ENCODE data around the gene NTN3.
"Not testable (repeated sequence)": the region's sequence is repeated elsewhere in the genome, so short reads cannot be mapped to it uniquely, and the experiment has no call there.

The NTN3 gene

DNA sequence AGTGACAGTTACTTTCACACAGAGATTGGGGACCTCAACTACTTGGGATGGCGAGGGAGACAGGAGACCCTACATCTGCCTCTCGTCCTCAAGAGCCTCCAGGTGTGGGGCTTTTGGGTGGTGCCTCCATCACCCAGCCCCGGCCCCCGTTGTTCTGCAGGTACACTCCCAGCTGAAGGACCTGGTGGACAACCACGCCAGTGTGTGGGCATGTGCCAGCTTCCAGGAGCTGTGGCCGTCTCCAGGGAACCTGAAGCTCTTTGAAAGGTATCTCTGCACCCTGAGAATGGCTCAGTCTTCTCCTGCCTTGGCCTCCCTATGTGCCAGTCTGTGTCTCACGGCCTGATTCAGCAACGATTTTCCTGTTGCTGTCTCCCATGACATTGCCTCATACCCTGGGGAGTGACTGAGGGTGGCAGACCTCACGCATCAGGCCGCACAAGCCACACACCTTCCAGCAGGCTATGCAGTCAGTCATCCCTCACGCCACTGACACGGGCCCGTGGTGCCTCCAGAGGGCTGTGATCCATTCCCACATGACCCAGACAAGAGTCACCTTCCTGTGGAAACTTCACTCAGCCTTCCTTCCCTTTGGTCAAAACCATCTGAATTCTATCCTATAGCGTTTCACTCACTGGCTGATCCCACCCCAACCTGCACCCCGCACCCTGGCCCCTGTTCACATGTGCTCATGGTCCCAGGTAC lies 38.1 kb upstream of the NTN3 start:
- H3K36me3 ChIP-seq (ENCODE audit: insufficient read depth, low read length) = peaks cover 21% of the 10 kb centered on the region
- no peak overlapping the region; the same call in 1 of the 2 replicates for H3K9ac ChIP-seq (ENCODE audit: low read depth, low read length)
- peaks cover 5% of the 10 kb centered on the region; the same call in 1 of the 2 replicates for H3K4me1 ChIP-seq (ENCODE audit: insufficient read depth, low read length)
- no peaks in the 10 kb centered on the region for H3K9me3 ChIP-seq (ENCODE audit: control insufficient read depth, insufficient read depth, low read length)

DNA sequence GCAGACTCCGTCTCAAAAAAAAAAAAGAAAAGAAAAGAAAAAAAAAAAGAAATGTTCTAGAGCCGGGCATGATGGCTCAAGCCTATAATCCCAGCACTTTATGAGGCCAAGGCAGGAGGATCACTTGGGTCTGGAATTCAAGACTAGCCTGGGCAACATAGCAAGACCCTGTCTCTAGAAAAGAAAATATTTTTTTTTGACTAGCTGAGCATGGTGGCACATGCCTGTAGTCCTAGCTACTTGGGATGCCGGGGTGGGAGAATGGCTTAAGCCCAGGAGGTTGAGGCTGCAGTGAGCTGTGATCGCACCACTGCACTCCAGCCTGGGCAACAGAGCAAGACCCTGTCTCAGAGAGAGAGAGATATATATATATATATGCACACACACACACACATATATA lies 35.9 kb upstream of the NTN3 start:
- not testable (repeated sequence) for H3K9me3 ChIP-seq (ENCODE audit: control insufficient read depth, insufficient read depth, low read length); H3K4me1 ChIP-seq (ENCODE audit: insufficient read depth, low read length); H3K9ac ChIP-seq (ENCODE audit: low read depth, low read length)
- H3K36me3 ChIP-seq (ENCODE audit: insufficient read depth, low read length) = peaks cover 36% of the 10 kb centered on the region

DNA sequence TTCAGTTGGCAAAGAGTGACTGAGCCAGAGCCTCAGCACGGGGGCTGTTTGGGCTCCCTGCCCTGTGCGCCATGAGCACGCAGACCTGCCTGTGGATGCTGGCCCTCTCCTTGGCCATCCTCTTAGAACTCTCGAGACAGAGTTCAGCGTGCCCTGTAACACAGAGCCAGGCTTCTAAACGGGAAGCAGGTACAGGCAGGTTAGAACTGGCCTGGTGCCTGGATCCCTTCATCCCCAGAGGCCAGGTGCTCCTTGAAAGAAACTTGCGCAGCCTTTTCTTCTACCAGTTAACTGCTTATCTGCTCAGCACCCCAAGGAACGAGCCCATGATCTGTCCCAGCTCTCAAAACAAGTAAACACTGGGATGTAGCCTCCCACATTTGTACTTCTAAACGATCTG lies 35.0 kb upstream of the NTN3 start:
- Histone ChIP-seq H3K36me3 (ENCODE audit: insufficient read depth, low read length) (peaks cover 38% of the 10 kb centered on the region), H3K4me1 (ENCODE audit: insufficient read depth, low read length) (no peaks in the 10 kb centered on the region), H3K9ac (ENCODE audit: low read depth, low read length) (no peak overlapping the region), H3K9me3 (ENCODE audit: control insufficient read depth, insufficient read depth, low read length) (no peaks in the 10 kb centered on the region)

DNA sequence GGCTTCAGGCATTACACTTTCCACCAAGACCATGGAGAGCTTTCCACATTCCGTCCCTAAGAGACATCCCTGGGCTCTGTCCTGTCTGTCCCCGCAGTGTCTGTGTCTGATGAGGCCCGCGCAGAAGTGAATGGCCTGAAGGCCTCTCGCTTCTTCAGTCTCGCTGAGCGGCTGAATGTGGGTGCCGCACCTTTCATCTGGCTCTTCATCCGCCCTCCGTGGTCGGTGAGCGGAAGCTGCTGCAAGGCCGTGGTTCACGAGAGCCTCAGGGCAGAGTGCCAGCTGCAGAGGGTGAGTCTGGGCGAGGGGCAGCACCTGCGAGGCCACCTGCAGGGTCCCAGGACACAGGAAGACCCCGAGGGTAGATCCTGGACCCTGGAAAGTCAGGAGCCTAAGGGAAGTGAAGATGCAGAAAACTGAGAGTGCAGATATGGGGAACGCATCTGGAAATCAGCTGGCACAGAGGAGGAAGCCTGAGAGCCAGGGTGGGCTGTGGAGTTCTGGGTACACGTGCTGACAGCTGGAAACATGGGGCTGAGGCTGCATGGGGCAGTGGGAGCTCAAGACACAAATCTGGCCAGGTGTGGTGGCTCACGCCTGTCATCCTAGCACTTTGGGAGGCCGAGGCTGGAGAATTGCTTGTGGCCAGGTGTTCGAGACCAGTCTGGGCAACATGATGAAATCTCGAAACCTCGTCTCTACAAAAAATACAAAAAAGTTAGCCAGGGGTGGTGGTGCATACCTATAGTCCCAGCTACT lies 33.9 kb upstream of the NTN3 start:
- Histone ChIP-seq H3K36me3 (ENCODE audit: insufficient read depth, low read length) (peaks cover 38% of the 10 kb centered on the region), H3K4me1 (ENCODE audit: insufficient read depth, low read length) (no peaks in the 10 kb centered on the region), H3K9me3 (ENCODE audit: control insufficient read depth, insufficient read depth, low read length) (no peaks in the 10 kb centered on the region), H3K9ac (ENCODE audit: low read depth, low read length) (no peak overlapping the region)

DNA sequence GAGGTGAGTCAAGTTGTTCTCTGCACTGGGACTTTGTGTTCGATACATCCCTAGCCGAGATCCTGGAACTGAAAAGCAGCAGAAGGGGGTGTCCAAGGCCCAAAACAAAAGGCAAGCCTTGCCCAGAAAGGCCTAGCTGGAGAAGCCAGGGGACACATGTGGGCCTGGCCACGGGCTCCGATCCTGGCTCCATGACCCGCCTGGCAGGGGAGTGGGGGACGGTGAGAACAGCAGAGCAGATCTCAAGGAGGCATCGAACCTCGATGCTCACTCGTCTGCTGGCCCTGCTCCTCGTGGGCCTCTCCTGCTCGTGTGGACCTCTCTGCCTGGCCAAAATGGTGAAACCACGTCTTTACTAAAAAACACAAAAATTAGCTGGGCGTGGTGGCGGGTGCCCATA lies 33.0 kb upstream of the NTN3 start:
- Histone ChIP-seq H3K9me3 (ENCODE audit: control insufficient read depth, insufficient read depth, low read length) (no peaks in the 10 kb centered on the region), H3K4me1 (ENCODE audit: insufficient read depth, low read length) (no peaks in the 10 kb centered on the region), H3K36me3 (ENCODE audit: insufficient read depth, low read length) (peaks cover 32% of the 10 kb centered on the region)

DNA sequence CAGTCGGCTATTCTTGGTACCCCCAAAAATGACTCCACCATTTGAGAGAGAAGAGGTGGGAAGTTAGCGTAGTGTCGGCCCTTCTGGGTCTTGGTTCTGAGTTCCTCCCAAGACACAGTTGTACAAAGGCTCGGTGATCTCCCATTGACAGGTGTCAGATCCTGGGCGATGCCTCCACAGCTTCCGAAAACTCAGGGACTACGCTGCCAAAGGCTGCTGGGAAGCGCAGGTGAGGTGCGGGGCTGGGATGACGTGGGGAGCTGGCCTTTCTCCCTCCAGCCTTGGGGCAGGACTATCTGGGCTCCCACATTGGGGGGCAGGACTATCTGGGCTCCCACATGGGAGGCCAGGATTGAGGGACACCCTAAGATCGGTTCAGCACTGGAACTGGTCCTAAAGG lies 31.5 kb upstream of the NTN3 start:
- H3K9ac ChIP-seq (ENCODE audit: low read depth, low read length) = no peak overlapping the region

More for the DNA sequence above, 33.0 kb upstream of the NTN3 start:
- H3K9ac ChIP-seq (ENCODE audit: low read depth, low read length) = no peak overlapping the region

DNA sequence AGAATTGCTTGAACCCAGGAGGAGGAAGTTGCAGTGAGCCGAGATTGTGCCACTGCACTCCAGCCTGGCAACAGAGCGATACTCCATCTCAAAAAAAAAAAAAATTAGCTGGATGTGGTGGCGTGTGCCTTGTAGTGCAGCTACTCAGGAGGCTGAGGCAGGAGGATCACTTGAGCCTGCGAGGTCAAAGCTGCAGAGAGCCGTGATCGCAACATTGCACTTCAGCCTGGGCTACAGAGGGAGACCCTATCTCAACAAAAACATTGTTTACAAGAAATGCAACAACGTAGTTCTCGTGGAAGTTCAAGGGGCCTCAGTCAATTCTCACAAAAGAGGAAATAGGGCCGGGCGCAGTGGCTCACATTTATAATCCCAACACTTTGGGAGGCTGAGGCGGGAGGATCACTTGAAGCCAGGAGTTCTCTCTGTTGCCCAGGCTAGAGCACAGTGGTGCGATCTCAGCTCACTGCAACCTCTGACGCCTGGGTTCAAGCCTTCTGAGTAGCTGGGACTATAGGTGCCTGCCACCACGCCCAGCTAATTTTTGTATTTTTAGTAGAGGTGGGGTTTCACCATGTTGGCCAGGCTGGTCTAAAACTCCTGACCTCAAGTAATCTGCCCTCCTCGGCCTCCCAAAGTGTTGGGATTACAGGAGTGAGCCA lies 29.8 kb upstream of the NTN3 start:
- H3K4me1 ChIP-seq (ENCODE audit: insufficient read depth, low read length); H3K9ac ChIP-seq (ENCODE audit: low read depth, low read length); H3K9me3 ChIP-seq (ENCODE audit: control insufficient read depth, insufficient read depth, low read length): not testable (repeated sequence)
- peaks cover 26% of the 10 kb centered on the region for H3K36me3 ChIP-seq (ENCODE audit: insufficient read depth, low read length)

More for the DNA sequence above, 31.5 kb upstream of the NTN3 start:
- H3K9me3 ChIP-seq (ENCODE audit: control insufficient read depth, insufficient read depth, low read length) = no peaks in the 10 kb centered on the region
- no peaks in the 10 kb centered on the region for H3K4me1 ChIP-seq (ENCODE audit: insufficient read depth, low read length)
- H3K36me3 ChIP-seq (ENCODE audit: insufficient read depth, low read length) = peaks cover 32% of the 10 kb centered on the region

DNA sequence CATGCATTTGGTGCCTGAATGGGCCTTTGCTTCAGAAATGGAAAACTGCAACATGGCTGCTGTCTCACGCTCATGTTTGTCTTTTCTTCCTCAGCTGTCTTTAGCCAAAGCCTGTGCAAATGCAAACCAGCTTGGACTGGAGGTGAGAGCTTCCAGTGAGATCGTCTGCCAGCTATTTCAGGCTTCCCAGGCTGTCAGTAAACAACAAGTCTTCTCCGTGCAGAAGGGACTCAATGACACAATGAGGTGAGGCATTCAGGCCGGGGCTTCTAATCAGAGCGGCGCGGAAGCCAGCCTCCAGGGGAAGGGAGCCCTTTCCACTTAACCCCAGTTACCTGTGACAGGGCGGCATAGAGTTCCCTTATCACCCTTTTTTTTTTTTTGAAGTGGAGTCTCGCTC lies 27.5 kb upstream of the NTN3 start:
- Histone ChIP-seq H3K9me3 (ENCODE audit: control insufficient read depth, insufficient read depth, low read length) (no peaks in the 10 kb centered on the region), H3K4me1 (ENCODE audit: insufficient read depth, low read length) (no peaks in the 10 kb centered on the region), H3K9ac (ENCODE audit: low read depth, low read length) (no peak overlapping the region), H3K36me3 (ENCODE audit: insufficient read depth, low read length) (peaks cover 28% of the 10 kb centered on the region)

DNA sequence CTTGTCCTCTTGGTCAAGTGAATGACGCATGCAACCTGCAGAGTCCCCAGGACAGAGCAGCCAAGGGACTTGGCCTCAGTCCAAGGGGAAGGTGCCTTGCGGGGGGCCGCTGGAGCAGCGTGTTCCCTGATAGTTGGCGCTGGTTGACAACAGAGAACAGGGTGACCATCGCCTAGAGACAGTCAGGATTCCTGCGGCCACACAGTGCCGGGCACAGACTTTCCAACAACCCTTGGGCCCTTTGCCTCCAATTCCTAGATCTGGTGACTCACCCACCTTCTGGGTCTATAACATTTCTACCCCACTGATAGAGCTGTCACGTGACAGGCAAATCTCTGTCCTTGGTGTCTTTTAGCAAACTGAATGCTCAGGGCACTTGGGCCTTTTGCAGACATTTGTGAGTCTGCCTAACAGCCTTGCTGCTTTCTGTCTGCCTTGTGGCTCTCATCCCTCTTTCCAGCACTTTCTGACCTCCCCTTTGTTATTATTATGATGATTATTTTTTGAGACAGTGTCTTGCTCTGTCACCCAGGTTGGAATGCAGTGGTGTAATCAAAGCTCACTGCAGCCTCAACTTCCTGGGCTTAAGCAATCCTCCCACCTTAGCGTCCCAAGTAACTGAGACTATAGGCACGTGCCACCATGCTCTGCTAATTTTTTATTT lies 23.0 kb upstream of the NTN3 start:
- H3K36me3 ChIP-seq (ENCODE audit: insufficient read depth, low read length) = peaks cover 23% of the 10 kb centered on the region

DNA sequence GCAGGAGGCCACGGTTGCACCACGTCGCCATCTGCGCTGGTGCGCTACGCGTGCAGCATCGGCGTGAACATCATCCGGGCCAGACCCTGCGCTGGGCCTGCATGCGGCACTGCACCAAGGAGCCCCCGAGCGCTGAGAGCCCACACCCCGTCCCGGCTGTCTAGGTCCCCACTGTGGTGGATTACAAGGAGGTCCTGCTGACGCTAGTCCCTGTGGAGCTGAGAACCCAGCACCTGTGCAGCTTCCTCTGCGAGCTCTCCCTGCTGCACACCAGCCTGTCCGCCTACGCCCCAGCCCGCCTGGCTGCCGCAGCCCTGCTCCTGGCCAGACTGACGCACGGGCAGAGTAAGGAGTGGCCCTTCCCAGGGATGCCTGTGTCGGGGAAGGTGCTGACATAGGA lies 22.0 kb upstream of the NTN3 start:
- Histone ChIP-seq H3K36me3 (ENCODE audit: insufficient read depth, low read length) (peaks cover 24% of the 10 kb centered on the region), H3K4me1 (ENCODE audit: insufficient read depth, low read length) (no peaks in the 10 kb centered on the region), H3K9ac (ENCODE audit: low read depth, low read length) (no peak overlapping the region), H3K9me3 (ENCODE audit: control insufficient read depth, insufficient read depth, low read length) (no peaks in the 10 kb centered on the region)

More for the DNA sequence above, 23.0 kb upstream of the NTN3 start:
- H3K9me3 ChIP-seq (ENCODE audit: control insufficient read depth, insufficient read depth, low read length) = no peaks in the 10 kb centered on the region
- H3K4me1 ChIP-seq (ENCODE audit: insufficient read depth, low read length) = no peaks in the 10 kb centered on the region
- no peak overlapping the region for H3K9ac ChIP-seq (ENCODE audit: low read depth, low read length)

DNA sequence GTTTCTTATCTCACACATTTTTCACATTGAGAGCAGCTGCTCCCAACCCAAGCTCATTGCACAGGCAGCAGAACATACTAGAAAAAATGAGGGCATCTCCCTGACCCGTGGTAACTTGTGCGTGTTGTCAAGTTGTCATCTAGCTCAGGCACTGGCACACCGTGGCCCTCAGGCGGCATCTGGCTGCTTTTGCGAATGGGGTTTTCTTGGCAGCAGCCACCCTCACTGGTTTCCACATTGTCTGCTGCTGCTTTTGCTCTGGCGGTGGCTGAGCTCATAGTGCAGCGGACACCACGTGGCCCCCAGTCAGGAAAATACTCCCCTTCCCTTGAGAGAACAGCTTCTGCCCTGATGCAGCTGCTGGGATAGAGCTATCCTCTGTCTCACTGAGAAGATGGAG lies 20.6 kb upstream of the NTN3 start:
- Histone ChIP-seq H3K9ac (ENCODE audit: low read depth, low read length) (no peak overlapping the region), H3K9me3 (ENCODE audit: control insufficient read depth, insufficient read depth, low read length) (no peaks in the 10 kb centered on the region), H3K36me3 (ENCODE audit: insufficient read depth, low read length) (peaks cover 21% of the 10 kb centered on the region), H3K4me1 (ENCODE audit: insufficient read depth, low read length) (no peaks in the 10 kb centered on the region)

DNA sequence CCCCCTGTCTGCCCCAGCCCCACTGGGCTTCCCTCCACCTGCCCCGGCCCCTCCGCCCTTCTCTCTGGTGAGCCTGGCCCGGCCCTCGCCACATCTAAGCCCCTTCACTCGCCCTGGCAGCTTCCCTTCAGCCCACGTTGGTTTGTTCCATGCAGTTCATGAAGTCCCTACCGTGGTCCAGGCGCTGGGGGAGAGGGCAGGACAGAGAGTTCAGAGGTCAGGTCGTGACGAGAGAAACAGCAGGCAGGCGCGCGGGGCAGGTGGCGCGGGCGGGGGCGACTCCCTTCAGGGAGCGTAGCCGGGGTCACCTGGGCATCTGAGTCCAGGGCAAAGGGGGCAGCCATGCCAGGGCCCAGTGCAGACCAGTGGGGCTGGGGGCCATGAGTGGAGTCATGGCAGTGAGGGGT lies 20.1 kb upstream of the NTN3 start:
- H3K9me3 ChIP-seq (ENCODE audit: control insufficient read depth, insufficient read depth, low read length) = no peaks in the 10 kb centered on the region
- H3K36me3 ChIP-seq (ENCODE audit: insufficient read depth, low read length) = peaks cover 25% of the 10 kb centered on the region
- H3K9ac ChIP-seq (ENCODE audit: low read depth, low read length) = no peak overlapping the region
- H3K4me1 ChIP-seq (ENCODE audit: insufficient read depth, low read length) = no peaks in the 10 kb centered on the region

DNA sequence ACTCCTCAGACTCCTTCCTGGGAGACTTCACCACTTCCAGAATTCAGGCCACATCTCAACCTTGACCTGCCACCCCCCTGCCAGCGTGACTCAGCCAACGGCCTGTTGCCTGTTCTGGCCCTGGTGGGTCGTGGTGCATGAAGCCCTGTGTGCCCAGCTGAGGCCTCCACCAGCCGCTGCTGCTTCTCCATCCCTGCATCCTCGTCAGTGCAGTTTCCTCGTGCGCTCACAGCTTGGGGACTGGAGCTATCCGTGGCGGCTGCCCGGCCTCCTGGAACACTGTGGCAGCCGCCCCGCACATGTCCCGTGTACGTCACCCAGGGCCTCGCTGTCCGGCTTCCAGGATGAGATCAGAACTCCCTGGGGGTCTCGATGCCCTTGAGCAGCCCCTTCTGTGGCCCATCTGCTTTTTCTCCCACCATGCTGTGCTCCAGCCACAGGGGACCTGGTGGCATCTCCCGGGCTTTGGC lies 19.2 kb upstream of the NTN3 start:
- Histone ChIP-seq H3K36me3 (ENCODE audit: insufficient read depth, low read length) (peaks cover 22% of the 10 kb centered on the region), H3K4me1 (ENCODE audit: insufficient read depth, low read length) (no peaks in the 10 kb centered on the region), H3K9me3 (ENCODE audit: control insufficient read depth, insufficient read depth, low read length) (no peaks in the 10 kb centered on the region), H3K9ac (ENCODE audit: low read depth, low read length) (no peak overlapping the region)

DNA sequence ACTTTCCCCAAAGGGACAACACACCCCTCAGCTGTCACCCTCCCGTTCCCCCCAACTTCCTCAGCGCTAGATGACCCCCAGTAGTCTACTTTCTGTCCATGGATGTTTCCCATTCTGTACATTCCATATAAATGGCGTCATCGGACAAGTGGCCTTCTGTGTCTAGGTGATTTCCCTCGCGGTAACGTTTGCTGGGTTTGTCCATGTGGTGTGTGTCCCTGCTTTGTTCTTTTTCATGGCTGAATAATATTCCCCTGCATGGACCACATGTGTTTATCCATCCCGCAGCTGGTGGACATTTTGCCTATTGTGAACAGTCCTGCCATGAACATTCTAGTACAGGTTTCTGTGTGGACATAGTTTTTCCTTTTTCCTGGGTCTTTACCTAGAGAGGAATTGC lies 18.4 kb upstream of the NTN3 start:
- no peak overlapping the region for H3K9ac ChIP-seq (ENCODE audit: low read depth, low read length)
- no peaks in the 10 kb centered on the region for H3K4me1 ChIP-seq (ENCODE audit: insufficient read depth, low read length)
- no peaks in the 10 kb centered on the region for H3K9me3 ChIP-seq (ENCODE audit: control insufficient read depth, insufficient read depth, low read length)
- H3K36me3 ChIP-seq (ENCODE audit: insufficient read depth, low read length) = peaks cover 21% of the 10 kb centered on the region
